ENCODE results near the gene MYO1B. TPM values are rescaled to one million over a fixed set of nuclear protein-coding genes. Genes with fewer than 3 reads are reported as not detected.

Gene MYO1B
- total and polyA plus RNA-seq, 10 of the 15 experiments (the other 5 are each of a cell fraction or from before 2014, with no cell fraction given) = 0.10 to 4.2 (median 1.6) TPM

- Histone ChIP-seq H4K20me1 (ENCODE audit: control insufficient read depth, insufficient read depth) (no peaks in the 10 kb centered on the region), H3K36me3 (ENCODE audit: control insufficient read depth in 2 of 2, insufficient read depth in 2 of 2, low read length in 1 of 2) (no peaks in the 10 kb centered on the region), H2AFZ (ENCODE audit: control insufficient read depth, low read depth, low read length) (no peak overlapping the region), H3K9me3 (replicated peaks; ENCODE audit: control insufficient read depth, insufficient read depth, low read length) (no peaks in the 10 kb centered on the region), H3K27ac (ENCODE audit: control insufficient read depth, insufficient read depth) (no peak overlapping the region), H3K4me1 (ENCODE audit: control insufficient read depth, insufficient read depth, low read length) (no peaks in the 10 kb centered on the region), H3K4me3 (no peak overlapping the region), H3K9ac (ENCODE audit: control insufficient read depth, insufficient read depth, low read length) (no peak overlapping the region), H3K79me2 (ENCODE audit: control insufficient read depth, insufficient read depth, low read length) (no peaks in the 10 kb centered on the region), H3K4me2 (ENCODE audit: control insufficient read depth, insufficient read depth) (no peak overlapping the region), H3K27me3 (replicated peaks in 1 of 2; ENCODE audit: control insufficient read depth in 2 of 2, insufficient read depth in 2 of 2, low read length in 1 of 2) (peaks cover 8 to 15% of the 10 kb centered on the region in 2 experiments)
- ChIA-PET POLR2A (interaction anchor here (0.6 kb wide), 1 partner anchor 107 kb away, joined by 3 read pairs; no protein-coding TSS in a partner anchor), SMC1A (ENCODE audit: uncharacterized antibody, unreplicated experiment) (no interaction called here), CTCF (no interaction called here), RAD21 (ENCODE audit: unreplicated experiment) (no interaction called here)
- ATAC-seq (no peak), DNase-seq (ENCODE audit: low read depth, low spot score) (no peak), FAIRE-seq (no peak)
- intact Hi-C loops (cut with micrococcal nuclease; ENCODE audit: unreplicated experiment) = no loop called here
- peak; percentile 40; the same call in 1 of the 2 replicates for TF ChIP-seq SPI1 (IDR thresholded peaks at IDR 0.05; ENCODE audit: borderline replicate concordance, insufficient read depth, low read depth, low read length)
- no peak for TF ChIP-seq CHD1 (IDR thresholded peaks at IDR 0.05; ENCODE audit: low read depth, low read length)
- WGBS (ENCODE audit: insufficient coverage, insufficient replicate concordance, low lambda C conversion rate, missing lambda C conversion rate) = 46% methylated on average over 2 of the region's 2 CpGs
- in situ Hi-C loops (cut with MboI) = no loop called here
- no TSS peak for BruUV-seq (replicated peaks)
Measured at GRCh38 chr2:191249156-191249813, 4.1 kb downstream of the MYO1B start.

DNA sequence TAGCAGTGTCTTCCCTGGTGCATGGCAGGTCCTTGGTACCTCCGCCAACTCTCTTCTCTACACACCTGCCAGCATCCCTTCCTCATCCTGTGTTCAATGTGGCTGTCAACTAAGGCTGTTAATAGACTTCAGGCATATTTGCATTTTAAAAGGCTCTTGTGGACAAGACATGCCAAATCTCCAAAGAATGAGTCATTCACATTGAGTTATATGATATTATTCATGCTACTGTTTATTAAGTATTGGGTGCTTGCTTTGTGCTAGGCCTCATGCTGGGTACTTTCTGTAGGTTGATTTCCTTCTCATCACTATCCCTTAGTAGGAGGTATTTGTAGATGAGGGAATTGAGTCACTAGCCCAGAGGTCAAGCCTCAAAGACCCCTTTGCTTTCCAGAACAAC lies 5.2 kb downstream of the MYO1B start:
- no peaks in the 10 kb centered on the region for H3K4me1 ChIP-seq (ENCODE audit: control insufficient read depth, insufficient read depth, low read length)
- no peak overlapping the region for H3K9ac ChIP-seq (ENCODE audit: control insufficient read depth, insufficient read depth, low read length)
- no TSS peak for BruUV-seq (replicated peaks)
- H3K27ac ChIP-seq (ENCODE audit: control insufficient read depth, insufficient read depth) = no peak overlapping the region
- no peaks in the 10 kb centered on the region for H3K79me2 ChIP-seq (ENCODE audit: control insufficient read depth, insufficient read depth, low read length)
- no peak overlapping the region for H2AFZ ChIP-seq (ENCODE audit: control insufficient read depth, low read depth, low read length)
- no peaks in the 10 kb centered on the region for H4K20me1 ChIP-seq (ENCODE audit: control insufficient read depth, insufficient read depth)
- in situ Hi-C loops (cut with MboI) = no loop called here
- ATAC-seq (no peak), DNase-seq (ENCODE audit: low read depth, low spot score) (no peak), FAIRE-seq (no peak)
- SMC1A ChIA-PET (ENCODE audit: uncharacterized antibody, unreplicated experiment) = no interaction called here
- H3K4me3 ChIP-seq = no peak overlapping the region
- 94% methylated on average over 1 of the region's 1 CpG for WGBS (ENCODE audit: insufficient coverage, insufficient replicate concordance, low lambda C conversion rate, missing lambda C conversion rate)
- H3K36me3 ChIP-seq (ENCODE audit: control insufficient read depth in 2 of 2, insufficient read depth in 2 of 2, low read length in 1 of 2) = no peaks in the 10 kb centered on the region
- H3K27me3 ChIP-seq (replicated peaks in 1 of 2; ENCODE audit: control insufficient read depth in 2 of 2, insufficient read depth in 2 of 2, low read length in 1 of 2) = peaks cover 7 to 8% of the 10 kb centered on the region in 2 experiments
- intact Hi-C loops (cut with micrococcal nuclease; ENCODE audit: unreplicated experiment) = no loop called here
- no peaks in the 10 kb centered on the region for H3K9me3 ChIP-seq (replicated peaks; ENCODE audit: control insufficient read depth, insufficient read depth, low read length)
- RAD21 ChIA-PET (ENCODE audit: unreplicated experiment) = no interaction called here
- POLR2A ChIA-PET = no interaction called here
- H3K4me2 ChIP-seq (ENCODE audit: control insufficient read depth, insufficient read depth) = no peak overlapping the region
- CTCF ChIA-PET = no interaction called here
- TF ChIP-seq RCOR1 (conservative IDR thresholded peaks at IDR 0.05; ENCODE audit: low read depth, low read length) (no peak), FOXK2 (IDR thresholded peaks at IDR 0.05) (no peak), SMAD1 (IDR thresholded peaks at IDR 0.05; ENCODE audit: low read depth, partially characterized antibody) (no peak), MYC (IDR thresholded peaks at IDR 0.05; ENCODE audit: insufficient read depth, insufficient read length, insufficient replicate concordance, low read length, severe bottlenecking) (no peak), ZNF274 (IDR thresholded peaks at IDR 0.05; ENCODE audit: insufficient read depth, insufficient read length) (no peak), MEF2B (IDR thresholded peaks at IDR 0.05; ENCODE audit: partially characterized antibody, poor library complexity, severe bottlenecking) (no peak), MEF2A (IDR thresholded peaks at IDR 0.05; ENCODE audit: insufficient read depth, low read depth, low read length) (no peak), ZNF217 (IDR thresholded peaks at IDR 0.05) (no peak)
- TF ChIP-seq, protein P1, sequence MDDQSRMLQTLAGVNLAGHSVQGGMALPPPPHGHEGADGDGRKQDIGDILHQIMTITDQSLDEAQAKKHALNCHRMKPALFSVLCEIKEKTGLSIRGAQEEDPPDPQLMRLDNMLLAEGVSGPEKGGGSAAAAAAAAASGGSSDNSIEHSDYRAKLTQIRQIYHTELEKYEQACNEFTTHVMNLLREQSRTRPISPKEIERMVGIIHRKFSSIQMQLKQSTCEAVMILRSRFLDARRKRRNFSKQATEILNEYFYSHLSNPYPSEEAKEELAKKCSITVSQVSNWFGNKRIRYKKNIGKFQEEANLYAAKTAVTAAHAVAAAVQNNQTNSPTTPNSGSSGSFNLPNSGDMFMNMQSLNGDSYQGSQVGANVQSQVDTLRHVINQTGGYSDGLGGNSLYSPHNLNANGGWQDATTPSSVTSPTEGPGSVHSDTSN (IDR thresholded peaks at IDR 0.05; ENCODE audit: insufficient replicate concordance, low read depth, low read length) = no peak

Data from GM12878 (cell line).